Measurements from ENCODE around the gene MAMDC4. TPM values are rescaled to one million over a fixed set of nuclear protein-coding genes. Genes with fewer than 3 reads are reported as not detected.
"Not testable (repeated sequence)": the region's sequence is repeated elsewhere in the genome, so short reads cannot be mapped to it uniquely, and the experiment has no call there.

MAMDC4 gene
- total and polyA plus RNA-seq, 2 of the 13 experiments (the other 11 are each of a cell fraction or from before 2014, with no cell fraction given) = 6.0 to 6.8 TPM

GRCh38 chr9:136843159-136843800 is 8.9 kb upstream of the MAMDC4 start:
- H3K36me3 ChIP-seq (replicated peaks in 1 of 2; ENCODE audit: control insufficient read depth in 1 of 2, insufficient read depth in 2 of 2, low read length in 2 of 2); H4K20me1 ChIP-seq (ENCODE audit: insufficient read depth, low read length); H3K27me3 ChIP-seq (ENCODE audit: control insufficient read depth in 1 of 2, insufficient read depth in 2 of 2, low read length in 2 of 2); H3K9me3 ChIP-seq (ENCODE audit: low read length); H2AFZ ChIP-seq (ENCODE audit: low read length); DNase-seq (ENCODE audit: low spot score); CTCF ChIA-PET (ENCODE audit: low intra/inter-chr PET ratio, low total read pairs); H3K79me2 ChIP-seq (ENCODE audit: insufficient read depth, low read length); intact Hi-C loops (cut with micrococcal nuclease; ENCODE audit: unreplicated experiment); FAIRE-seq; BruUV-seq (replicated peaks): not testable (repeated sequence)
- Histone ChIP-seq H3K4me3 (replicated peaks in 1 of 3; ENCODE audit: insufficient read depth in 1 of 3, low read depth in 2 of 3, low read length in 3 of 3) (peak overlapping the region; percentile 45 to 61 (median 58); a peak in 4 of 6 replicates), H3K27ac (ENCODE audit: extremely low read length, insufficient read depth, low read length) (peak overlapping the region; percentile 63), H3K9ac (ENCODE audit: insufficient read depth, low read depth, low read length) (peak overlapping the region; percentile 47; the same call in 1 of the 2 replicates), H3K4me2 (ENCODE audit: low read depth, low read length) (peak overlapping the region; percentile 77), H3K4me1 (ENCODE audit: insufficient read depth, low read length) (peaks cover 41% of the 10 kb centered on the region)
- peak; percentile 9 for ATAC-seq
- POLR2A ChIA-PET = interaction anchor here (1.2 to 2.3 kb wide), 4 partner anchors 15 to 41 kb away, joined by 3 to 7 read pairs (median 6); partner anchors contain the start of gene EDF1
- 0% methylated on average over 3 of the region's 21 CpGs for WGBS (ENCODE audit: low lambda C conversion rate)
- in situ Hi-C loops (cut with HindIII; ENCODE audit: extremely low pct_ligation_motif_present, low pct_unique_long_range_greater_than_20kb) = loop anchor here (10.0 kb wide), 1 partner anchor 192 kb away; the partner anchor contains the start of gene FUT7
- TF ChIP-seq ARHGAP35 (CRISPR knock-in tag; IDR thresholded peaks at IDR 0.05; ENCODE audit: borderline replicate concordance) (0 out of 2 replicates have a peak, but pooled peaks have one; percentile 50), NRL (CRISPR knock-in tag; IDR thresholded peaks at IDR 0.05; ENCODE audit: borderline replicate concordance) (0 out of 2 replicates have a peak, but pooled peaks have one; percentile 0), HNF1B (CRISPR knock-in tag; IDR thresholded peaks at IDR 0.05) (0 out of 2 replicates have a peak, but pooled peaks have one; percentile 38), ZNF564 (CRISPR knock-in tag; IDR thresholded peaks at IDR 0.05) (0 out of 2 replicates have a peak, but pooled peaks have one; percentile 23), ZBTB39 (CRISPR knock-in tag; IDR thresholded peaks at IDR 0.05) (0 out of 2 replicates have a peak, but pooled peaks have one; percentile 19), AHR (CRISPR knock-in tag; IDR thresholded peaks at IDR 0.05) (0 out of 2 replicates have a peak, but pooled peaks have one; percentile 33), ZNF468 (CRISPR knock-in tag; IDR thresholded peaks at IDR 0.05) (peak; percentile 84; the same call in 1 of the 2 replicates), PATZ1 (CRISPR knock-in tag; IDR thresholded peaks at IDR 0.05) (peak; percentile 58; the same call in 1 of the 2 replicates), HIC2 (CRISPR knock-in tag; IDR thresholded peaks at IDR 0.05; ENCODE audit: low read depth) (peak; percentile 22; the same call in 1 of the 2 replicates), MED1 (CRISPR knock-in tag; IDR thresholded peaks at IDR 0.05) (0 out of 2 replicates have a peak, but pooled peaks have one; percentile 2), SIN3A (IDR thresholded peaks at IDR 0.05; ENCODE audit: borderline replicate concordance, low read depth, low read length) (0 out of 2 replicates have a peak, but pooled peaks have one; percentile 29), AGO1 (IDR thresholded peaks at IDR 0.05; ENCODE audit: low read depth, low read length, poor library complexity, severe bottlenecking) (peak; percentile 42), FOSL2 (CRISPR knock-in tag; IDR thresholded peaks at IDR 0.05) (0 out of 2 replicates have a peak, but pooled peaks have one; percentile 9), KDM3A (CRISPR knock-in tag; IDR thresholded peaks at IDR 0.05; ENCODE audit: low read depth) (peak; percentile 26; the same call in 1 of the 2 replicates), SAP130 (CRISPR knock-in tag; IDR thresholded peaks at IDR 0.05; ENCODE audit: low read depth) (0 out of 2 replicates have a peak, but pooled peaks have one; percentile 28)
